HepG2 (cell line): ENCODE results near the gene CYTH2. TPM values are rescaled to one million over a fixed set of nuclear protein-coding genes. Genes with fewer than 3 reads are reported as not detected.

Source experiments
- ARID5B ChIP-seq: IDR thresholded peaks from 2 replicates; pipeline ENCODE4 v1.4.0; 2020; ENCODE audit warnings: mild to moderate bottlenecking, missing genetic modification reagents
- ARNT ChIP-seq: fragments of 450-650 bp; IDR thresholded peaks from 2 replicates; pipeline ENCODE4 v1.6.1; 2017
- E2F5 ChIP-seq: sonication (generic); formaldehyde crosslinking; conservative IDR thresholded peaks from 2 replicates; pipeline ENCODE4 v1.4.0; 2020; ENCODE audit warnings: missing genetic modification reagents
- GRHL1 ChIP-seq: sonication (generic); formaldehyde crosslinking; conservative IDR thresholded peaks from 2 replicates; pipeline ENCODE4 v1.8.0; 2022; ENCODE audit warnings: missing genetic modification reagents
- HMGA1 ChIP-seq: sonication (generic); formaldehyde crosslinking; conservative IDR thresholded peaks from 2 replicates; pipeline ENCODE4 v1.4.0; 2020; ENCODE audit warnings: missing genetic modification reagents
- KDM4B ChIP-seq: sonication (generic); formaldehyde crosslinking; IDR thresholded peaks from 2 replicates; pipeline ENCODE4 v1.4.0; 2020; ENCODE audit warnings: missing genetic modification reagents
- LRRFIP1 ChIP-seq: sonication (generic); formaldehyde crosslinking; conservative IDR thresholded peaks from 2 replicates; pipeline ENCODE4 v1.4.0; 2020; ENCODE audit warnings: missing genetic modification reagents
- NCOA1 ChIP-seq: sonication (generic); formaldehyde crosslinking; IDR thresholded peaks from 2 replicates; pipeline ENCODE4 v1.9.0; 2021; ENCODE audit warnings: missing genetic modification reagents
- PITX1 ChIP-seq: sonication (generic); formaldehyde crosslinking; IDR thresholded peaks from 2 replicates; pipeline ENCODE4 v1.5.1; 2020; ENCODE audit warnings: mild to moderate bottlenecking, missing genetic modification reagents
- RFXANK ChIP-seq: IDR thresholded peaks from 2 replicates; pipeline ENCODE4 v1.6.1; 2016
- SNAI1 ChIP-seq: sonication (generic); formaldehyde crosslinking; IDR thresholded peaks from 2 replicates; pipeline ENCODE4 v1.5.0; 2020; ENCODE audit warnings: mild to moderate bottlenecking, missing genetic modification reagents, borderline replicate concordance
- TMF1 ChIP-seq: sonication (generic); formaldehyde crosslinking; IDR thresholded peaks from 2 replicates; pipeline ENCODE4 v1.8.1; 2022; ENCODE audit warnings: low read depth, missing genetic modification reagents
- XBP1 ChIP-seq: sonication (generic); formaldehyde crosslinking; IDR thresholded peaks from 2 replicates; pipeline ENCODE4 v1.5.0; 2020; ENCODE audit warnings: missing genetic modification reagents
- ZFY ChIP-seq: sonication (generic); formaldehyde crosslinking; IDR thresholded peaks from 2 replicates; pipeline ENCODE4 v1.4.0; 2020; ENCODE audit warnings: missing genetic modification reagents
- ZNF343 ChIP-seq: sonication (generic); formaldehyde crosslinking; IDR thresholded peaks from 2 replicates; pipeline ENCODE4 v1.4.0; 2020; ENCODE audit warnings: mild to moderate bottlenecking, missing genetic modification reagents
- ZNF563 ChIP-seq: sonication (generic); formaldehyde crosslinking; IDR thresholded peaks from 2 replicates; pipeline ENCODE4 v1.8.0; 2022; ENCODE audit warnings: mild to moderate bottlenecking, moderate library complexity, missing genetic modification reagents
- ZNF749 ChIP-seq: sonication (generic); formaldehyde crosslinking; IDR thresholded peaks from 2 replicates; pipeline ENCODE4 v1.8.0; 2022; ENCODE audit warnings: mild to moderate bottlenecking, missing genetic modification reagents, moderate library complexity, borderline replicate concordance
- ZNF766 ChIP-seq: sonication (generic); formaldehyde crosslinking; IDR thresholded peaks from 2 replicates; pipeline ENCODE4 v1.5.0; 2020; ENCODE audit warnings: missing genetic modification reagents, borderline replicate concordance
- ZNF776 ChIP-seq: sonication (generic); formaldehyde crosslinking; IDR thresholded peaks from 2 replicates; pipeline ENCODE4 v1.4.0; 2020; ENCODE audit warnings: mild to moderate bottlenecking, missing genetic modification reagents
- ZNF781 ChIP-seq: sonication (generic); formaldehyde crosslinking; IDR thresholded peaks from 2 replicates; pipeline ENCODE4 v1.5.1; 2020; ENCODE audit warnings: borderline replicate concordance, mild to moderate bottlenecking, missing genetic modification reagents; ENCODE audit errors: not compliant biosample characterization
- ZSCAN12 ChIP-seq: sonication (generic); formaldehyde crosslinking; IDR thresholded peaks from 2 replicates; pipeline ENCODE4 v1.9.0; 2021; ENCODE audit warnings: mild to moderate bottlenecking, missing genetic modification reagents
- polyA plus RNA-seq, 8 experiments: library from polyadenylated mRNA; depleted of rRNA in 3 of 8; stranded (reverse) in 7 of 8; unstranded in 1 of 8; fragments of >200 nt; fragmentation: Illumina TruSeq in 4 of 8; extraction: Trizol in 4 of 8; gene quantifications; 2 replicates each; pipeline versions ENCODE4 v1.2.1 to v1.2.3, GENCODE V29; 2011 to 2016; ENCODE audit warnings: low read depth in 4 of 8, missing spikeins in 1 of 8, mixed read lengths in 1 of 8; ENCODE audit not compliant: insufficient read depth in 1 of 8
- total RNA-seq, 5 experiments: library from RNA; depleted of rRNA; stranded (reverse); fragments of >200 nt; fragmentation: Illumina TruSeq; extraction: Trizol; gene quantifications; 2 replicates each; pipeline ENCODE4 v1.2.3, GENCODE V29; 2016; ENCODE audit warnings: low read depth in 1 of 5

The CYTH2 gene
- total and polyA plus RNA-seq, 2 of the 13 experiments (the other 11 are each of a cell fraction or from before 2014, with no cell fraction given) = 16.5 to 39.3 TPM

- TF ChIP-seq ZNF776 (CRISPR knock-in tag) (no peak), ZSCAN12 (CRISPR knock-in tag) (no peak), ZFY (peak; percentile 54; the same call in 1 of the 2 replicates), KDM4B (no peak), NCOA1 (CRISPR knock-in tag) (no peak), SNAI1 (CRISPR knock-in tag) (no peak), E2F5 (CRISPR knock-in tag) (peak; percentile 36; the same call in 1 of the 2 replicates), LRRFIP1 (CRISPR knock-in tag) (no peak), ZNF749 (CRISPR knock-in tag) (0 out of 2 replicates have a peak, but pooled peaks have one; percentile 11), RFXANK (CRISPR knock-in tag) (no peak), TMF1 (CRISPR knock-in tag) (no peak; the same call in 1 of the 2 replicates), HMGA1 (no peak), ARNT (no peak), ZNF781 (CRISPR knock-in tag) (no peak), ZNF343 (CRISPR knock-in tag) (no peak), XBP1 (CRISPR knock-in tag) (no peak), ARID5B (CRISPR knock-in tag) (no peak), ZNF766 (CRISPR knock-in tag) (peak; percentile 61; the same call in 1 of the 2 replicates), GRHL1 (CRISPR knock-in tag) (no peak), PITX1 (CRISPR knock-in tag) (no peak), ZNF563 (peak; percentile 42; the same call in 1 of the 2 replicates)
Observed at GRCh38 chr19:48445606-48446481, 23.3 kb upstream of the CYTH2 start, which contains the start of gene GRWD1 (continued).
